ENCODE data around the gene CCPG1.
"Not testable (repeated sequence)": the region's sequence is repeated elsewhere in the genome, so short reads cannot be mapped to it uniquely, and the experiment has no call there.

GRCh38 chr15:55443141-55443540, 35.0 kb upstream of the CCPG1 start:
- not testable (repeated sequence) for TF ChIP-seq CTCF, POLR2A (IDR thresholded peaks at IDR 0.05)
